GM18511 (cell line): ENCODE measurements around the gene DCLRE1C.
"Not testable (repeated sequence)": the region's sequence is repeated elsewhere in the genome, so short reads cannot be mapped to it uniquely, and the experiment has no call there.

Source experiments
- ATAC-seq: cut with Tn5 transposase; IDR thresholded peaks from one replicate; pipeline ENCODE4 v1.9.1; 2021; ENCODE audit warnings: mild to moderate bottlenecking, moderate library complexity; ENCODE audit not compliant: unreplicated experiment

DCLRE1C gene

DNA sequence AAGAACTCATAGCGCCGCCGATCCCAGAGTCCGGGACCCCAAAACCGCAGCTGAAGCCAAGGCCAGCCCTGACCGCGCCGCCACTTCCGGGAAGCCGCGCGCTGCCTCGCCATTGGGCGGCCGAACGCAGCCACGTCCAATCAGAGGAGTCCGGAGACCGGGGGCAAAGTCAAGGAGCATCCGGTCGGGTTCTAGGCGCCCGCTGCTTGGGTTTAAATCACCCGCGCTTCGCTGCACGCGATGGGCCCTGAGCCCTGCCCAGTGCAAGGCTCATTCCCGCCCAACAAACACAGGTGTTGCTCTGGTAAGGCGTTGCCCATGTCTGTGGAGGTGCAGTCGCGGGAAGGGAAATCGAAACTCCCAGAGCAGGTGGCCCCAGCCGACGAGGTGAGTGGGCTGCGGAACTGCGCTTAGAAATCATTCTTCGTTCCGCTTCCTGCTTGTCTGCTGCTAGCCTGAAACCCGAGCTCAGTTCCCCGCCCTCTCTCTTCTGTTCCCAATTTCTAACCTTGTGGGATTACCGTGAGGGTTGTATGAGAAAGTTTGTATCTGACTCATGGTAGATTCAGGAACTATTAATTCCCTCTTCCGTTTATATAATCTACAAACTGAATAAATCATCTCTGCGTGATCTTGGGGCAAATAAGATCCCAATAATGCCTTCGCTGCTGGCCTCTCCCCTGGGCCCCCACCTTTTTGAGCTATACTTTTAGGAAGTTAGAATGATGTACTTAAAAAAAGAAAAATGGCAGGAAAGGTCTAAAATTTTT lies at the start of gene DCLRE1C:
DCLRE1C (minus strand) TSS at position 96 of the 770 bp plus-strand sequence; CDS start at position 10, 86 bp downstream.
- ATAC-seq: peak; percentile 77

DNA sequence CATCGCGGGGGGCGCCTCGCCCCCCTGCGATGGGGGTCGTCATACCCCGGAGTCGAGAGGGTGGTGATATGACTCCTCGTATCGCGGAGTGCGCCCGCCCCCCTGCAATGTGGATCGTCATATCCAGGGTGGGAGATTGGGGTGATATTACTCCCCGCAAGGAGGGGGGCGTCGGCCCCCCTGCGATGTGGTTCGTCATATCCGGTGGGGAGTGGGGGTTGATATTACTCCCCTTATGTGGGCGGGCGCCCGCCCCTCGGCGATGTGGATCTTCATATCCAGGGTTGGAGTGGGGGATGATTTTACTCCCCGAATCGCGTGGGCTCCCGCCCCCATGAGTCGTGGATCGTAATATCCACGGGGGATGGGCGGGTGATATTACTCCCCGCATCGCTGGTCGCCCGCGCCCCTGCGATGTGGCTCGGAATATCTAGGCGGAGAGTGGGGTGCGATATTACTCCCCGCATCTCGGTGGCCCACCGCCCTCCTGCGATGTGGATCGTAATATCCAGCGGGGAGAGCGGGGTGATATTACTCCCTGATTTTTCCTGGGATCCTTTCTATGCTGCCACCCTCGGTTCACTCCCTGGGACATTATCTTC lies 42.2 kb upstream of the DCLRE1C start:
- no peak for ATAC-seq

DNA sequence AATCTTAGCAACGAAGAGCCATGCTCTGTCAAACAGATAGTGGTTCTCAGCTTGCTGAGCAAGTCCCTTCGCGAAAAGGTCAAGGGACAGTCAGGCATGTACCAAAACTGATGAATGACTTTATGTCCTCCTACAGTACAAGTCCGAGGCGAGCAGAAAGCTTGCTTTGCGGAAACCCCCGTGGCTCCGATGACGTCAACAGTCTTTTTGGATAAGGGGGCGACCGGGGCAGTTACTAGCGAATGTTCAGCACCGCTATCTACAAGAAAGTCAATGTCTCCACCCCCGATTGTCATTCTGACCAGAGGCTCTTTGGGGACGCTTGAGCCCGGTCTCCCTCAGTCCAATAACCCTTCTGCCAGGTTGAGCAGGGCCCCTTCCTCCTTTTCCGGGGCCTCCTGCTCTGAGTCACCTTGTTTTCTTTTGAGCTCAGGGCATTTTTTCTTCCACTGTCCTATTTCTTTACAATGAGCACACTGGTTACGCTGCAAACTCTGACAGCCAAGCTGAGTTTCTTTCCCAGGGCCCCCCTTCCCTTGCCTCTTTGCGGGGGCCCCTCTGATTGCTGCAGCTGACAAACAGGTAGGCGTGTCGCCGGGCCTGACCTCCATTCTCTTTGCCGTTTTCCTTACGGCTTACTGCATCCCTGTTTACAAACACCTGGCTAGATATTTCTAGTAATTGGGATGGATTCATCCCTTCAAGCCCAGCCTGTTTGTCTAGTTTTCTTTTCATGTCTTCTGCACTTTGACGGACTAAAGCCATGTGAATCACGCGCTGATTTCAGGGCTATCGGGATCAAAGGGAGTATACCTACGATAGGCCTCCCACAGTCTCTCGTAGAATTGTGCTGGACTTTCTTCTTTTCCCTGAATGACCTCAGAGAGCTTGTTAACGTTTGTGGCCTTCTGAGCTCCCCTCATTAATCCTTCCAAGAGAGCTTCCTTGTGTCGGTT lies 39.9 kb upstream of the DCLRE1C start:
- ATAC-seq: not testable (repeated sequence)

DNA sequence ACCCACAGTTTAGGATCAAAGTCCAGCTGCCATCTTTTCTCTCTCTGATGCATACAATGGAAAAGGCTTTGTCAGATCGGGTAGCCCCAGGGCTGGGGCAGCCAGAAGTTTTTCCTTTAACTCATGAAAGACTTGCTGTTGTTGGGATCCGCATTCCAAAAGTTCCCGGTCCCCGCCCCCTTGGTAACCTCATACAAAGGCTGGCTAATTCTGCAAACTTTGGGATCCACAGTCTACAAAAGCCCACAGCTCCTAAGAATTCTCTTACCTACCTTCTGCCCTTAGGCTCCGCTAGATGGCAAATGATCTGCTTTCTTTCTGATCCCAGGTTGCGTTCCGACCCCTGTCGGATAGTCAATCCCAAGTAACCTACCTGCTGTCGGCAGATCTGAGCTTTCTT lies 38.4 kb upstream of the DCLRE1C start:
- not testable (repeated sequence) for ATAC-seq

DNA sequence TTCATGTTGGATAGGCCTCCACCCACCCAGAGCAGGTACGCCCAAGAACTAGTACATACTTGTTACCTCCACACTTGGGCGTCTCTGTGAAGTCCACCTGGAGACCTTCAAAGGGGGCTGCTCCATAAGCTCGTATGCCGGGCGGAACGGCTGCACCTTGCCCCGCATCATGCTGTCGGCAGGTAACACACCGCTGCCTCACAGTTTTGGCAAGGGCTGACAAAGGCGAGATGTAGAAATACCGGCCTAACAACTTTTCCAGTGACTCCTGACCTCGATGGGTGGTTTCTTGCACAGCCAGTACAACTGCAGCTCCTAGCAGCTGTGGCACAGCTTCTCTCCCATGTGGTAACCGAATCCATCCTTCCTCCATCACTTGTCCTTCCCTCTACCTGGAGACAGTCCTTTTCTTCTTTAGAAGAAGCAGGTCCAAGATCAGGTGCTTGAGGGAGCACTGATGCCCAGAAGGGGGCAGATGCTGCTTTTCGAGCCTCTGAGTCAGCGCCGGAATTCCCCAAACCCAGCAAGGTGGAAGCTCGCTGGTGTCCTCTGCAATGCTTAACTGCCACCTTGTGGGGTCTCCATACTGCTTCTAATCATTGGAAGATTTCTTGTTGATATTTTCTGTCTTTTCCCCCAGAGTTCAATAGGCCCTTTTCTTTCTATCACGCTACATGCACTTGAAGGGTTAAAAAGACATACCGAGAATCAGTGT lies 37.3 kb upstream of the DCLRE1C start:
- ATAC-seq: not testable (repeated sequence)

DNA sequence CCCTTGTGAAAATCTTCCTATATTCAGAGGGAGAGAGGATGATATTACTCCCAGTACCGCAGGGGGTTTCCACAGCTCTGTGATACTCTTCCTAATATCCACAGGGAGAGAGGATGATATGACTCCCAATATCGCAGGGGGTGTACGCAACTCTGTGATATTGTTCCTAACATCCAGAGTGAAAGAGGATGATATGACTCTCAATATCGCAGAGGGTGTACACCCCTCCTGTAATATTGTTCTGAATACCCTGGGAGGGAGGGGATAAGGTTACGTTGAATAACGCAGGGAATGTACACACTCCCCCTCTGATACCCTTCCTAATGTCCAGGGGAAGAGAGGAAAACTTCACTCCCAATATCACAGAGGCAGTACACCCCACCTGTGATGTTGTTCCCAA lies 35.7 kb upstream of the DCLRE1C start:
- not testable (repeated sequence) for ATAC-seq

DNA sequence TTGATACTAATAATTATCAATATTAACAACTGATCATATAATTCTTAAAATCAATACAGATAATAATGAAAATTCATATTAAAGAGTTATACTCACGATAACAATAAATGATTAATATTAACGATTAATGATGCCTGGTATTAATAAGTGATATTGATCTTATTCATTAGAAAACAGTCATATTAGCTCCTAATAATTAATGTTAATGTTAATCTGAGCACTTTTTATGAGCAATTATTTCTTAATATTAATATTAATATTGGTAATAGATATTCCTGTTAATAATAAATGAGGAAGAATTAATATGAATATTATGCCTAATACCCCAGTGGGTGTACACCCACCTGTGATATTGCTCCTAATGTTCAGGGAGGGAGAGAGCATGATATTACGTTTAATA lies 28.8 kb upstream of the DCLRE1C start:
- ATAC-seq: no peak

DNA sequence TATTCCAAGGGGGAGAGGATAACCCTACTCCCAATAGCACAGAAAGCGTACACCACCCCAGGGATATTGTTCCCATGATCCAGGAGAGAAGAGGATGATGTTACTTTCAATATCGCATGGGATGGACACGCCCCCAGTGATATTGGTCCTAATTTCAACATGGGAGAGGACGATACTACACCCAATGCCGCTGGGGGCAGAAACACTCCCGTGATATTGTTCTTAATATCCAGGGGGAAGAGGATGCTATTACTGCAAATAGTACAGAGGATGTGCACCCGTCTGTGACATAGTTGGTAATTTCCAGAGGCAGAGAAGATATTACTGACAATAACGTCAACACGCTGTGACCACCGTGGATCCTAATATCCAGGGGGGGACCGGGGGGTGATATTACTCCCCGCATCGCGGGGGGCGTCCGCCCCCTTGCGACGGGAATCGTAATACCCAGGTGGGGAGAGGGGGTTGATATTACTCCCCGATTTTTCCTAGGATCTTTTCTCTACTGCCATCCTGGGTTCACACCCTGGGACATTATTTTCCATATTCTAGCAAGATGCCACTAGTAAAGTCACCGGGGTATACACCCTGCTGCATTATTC lies 21.9 kb upstream of the DCLRE1C start:
- no peak for ATAC-seq

DNA sequence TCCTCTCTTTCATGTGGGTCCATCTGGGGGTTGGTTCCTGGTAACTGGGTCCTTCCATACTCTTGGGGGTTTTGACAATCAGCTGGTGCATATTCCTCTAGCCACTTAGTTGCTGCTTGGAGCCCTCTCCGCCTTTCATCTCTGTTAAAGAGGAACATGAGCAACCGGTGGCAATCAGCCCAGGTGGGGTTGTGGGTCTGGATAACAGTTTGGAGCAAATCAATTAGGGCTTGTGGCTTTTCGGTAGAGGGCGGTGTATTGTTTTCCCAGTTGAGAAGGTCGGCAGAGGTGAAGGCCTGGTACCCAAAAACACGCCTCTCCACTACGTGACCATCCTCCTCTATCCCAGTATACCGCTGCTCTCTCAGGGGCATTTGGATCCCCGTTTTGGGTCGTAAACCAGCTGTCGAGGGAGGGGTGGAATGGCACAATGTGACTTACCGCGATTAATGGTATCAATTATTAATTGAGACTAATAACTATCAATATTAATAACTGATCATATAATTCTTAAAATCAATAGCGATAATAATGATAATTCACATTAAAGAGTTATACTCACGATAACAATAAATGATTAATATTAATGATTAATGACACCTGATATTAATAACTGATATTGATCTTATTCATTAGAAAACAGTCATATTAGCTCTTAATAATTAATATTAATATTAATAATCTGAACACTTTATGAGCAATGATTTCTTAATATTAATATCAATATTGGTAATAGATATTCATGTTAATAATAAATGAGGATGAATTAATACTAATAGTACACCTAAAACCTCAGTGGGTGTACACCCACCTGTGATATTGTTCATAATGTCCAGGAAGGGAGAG lies 20.5 kb upstream of the DCLRE1C start:
- ATAC-seq: not testable (repeated sequence)

DNA sequence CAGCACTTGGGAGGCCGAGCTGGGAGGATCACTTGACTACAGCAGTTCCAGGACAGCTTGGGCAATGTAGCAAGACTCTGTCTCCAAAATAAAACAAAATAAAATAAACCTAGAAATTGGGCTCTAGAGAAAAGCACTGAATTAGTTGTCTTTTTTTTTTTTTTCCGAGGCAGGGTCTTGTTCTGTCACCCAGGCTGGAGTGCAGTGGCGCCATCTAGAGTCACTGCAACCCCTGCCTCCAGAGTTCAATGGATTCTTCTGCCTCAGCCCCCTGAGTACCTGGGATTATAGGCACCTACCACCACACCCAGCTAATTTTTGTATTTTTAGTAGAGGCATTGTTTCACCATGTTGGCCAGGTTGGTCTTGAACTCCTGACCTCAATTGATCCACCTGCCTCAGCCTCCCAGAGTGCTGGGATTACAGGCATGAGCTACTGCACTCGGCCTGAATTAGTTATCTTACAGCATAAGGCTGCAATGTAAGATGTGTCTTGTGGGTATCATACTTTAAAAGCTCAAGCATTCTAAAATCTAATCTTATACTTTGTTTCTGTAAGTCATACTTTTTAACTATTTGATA lies 18.1 kb upstream of the DCLRE1C start:
- no peak for ATAC-seq

DNA sequence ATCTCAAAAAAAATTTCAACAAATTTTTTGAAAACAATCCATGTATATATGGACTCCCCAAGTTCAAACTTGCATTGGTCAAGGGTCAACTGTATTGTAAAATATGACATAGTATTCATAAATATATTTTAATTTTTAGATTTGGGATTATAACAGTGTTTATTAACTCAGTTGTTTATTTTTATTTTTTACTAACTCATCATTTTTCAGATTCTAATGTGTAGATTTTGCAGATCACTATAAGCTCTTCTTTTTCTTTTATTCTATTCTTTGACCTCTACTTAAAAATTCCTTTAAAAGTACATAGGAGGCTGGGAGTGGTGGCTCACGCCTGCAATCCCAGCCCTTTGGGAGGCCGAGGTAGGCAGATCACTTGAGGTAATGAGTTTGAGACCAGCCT lies 14.0 kb upstream of the DCLRE1C start:
- no peak for ATAC-seq

DNA sequence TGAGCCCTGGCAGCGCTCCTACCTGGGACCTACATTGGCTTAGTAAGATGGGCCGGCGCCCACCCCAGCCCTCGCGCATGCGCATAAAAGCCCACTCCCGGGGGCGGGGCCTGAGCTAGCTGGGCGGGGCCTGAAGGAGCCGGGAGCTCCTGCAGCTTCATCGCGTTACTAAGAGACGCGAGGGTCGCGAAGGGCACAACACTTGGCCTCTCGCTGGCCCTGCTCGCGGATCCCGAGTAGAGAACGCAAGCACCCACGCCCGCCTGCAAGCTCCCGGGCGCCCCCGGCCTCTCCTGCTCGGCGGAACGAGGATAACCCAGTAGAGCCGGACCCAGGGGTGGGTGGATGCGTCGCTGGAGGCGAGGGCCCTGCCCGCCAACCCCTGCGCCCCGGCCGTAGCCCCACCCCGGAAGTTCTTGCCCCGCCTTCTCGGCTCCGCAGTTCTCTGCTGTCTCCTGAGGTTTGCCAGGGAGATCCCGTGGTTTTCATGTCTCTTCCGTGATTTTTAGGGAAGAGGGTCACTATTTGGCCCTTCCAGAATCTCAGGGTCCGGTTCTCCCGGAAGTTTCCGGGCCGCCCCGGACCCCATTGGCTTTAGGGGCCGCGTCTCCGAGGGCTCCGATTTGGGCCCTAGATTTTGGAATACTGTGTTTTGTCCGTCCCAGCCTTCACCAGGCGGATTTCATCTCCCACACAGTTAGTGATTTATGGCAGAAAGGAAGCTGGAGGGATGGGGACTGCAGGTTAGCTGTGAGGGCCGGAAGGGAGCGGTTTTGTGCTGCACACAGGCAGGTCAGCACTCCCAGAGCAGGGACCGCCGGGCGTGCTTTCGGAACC lies 5.5 kb upstream of the DCLRE1C start, which contains the start of gene MEIG1:
MEIG1 (plus strand) TSS at position 168 of the 837 bp plus-strand sequence. CDS start 7,081 bp downstream, outside the sequence.
- peak; percentile 86 for ATAC-seq

DNA sequence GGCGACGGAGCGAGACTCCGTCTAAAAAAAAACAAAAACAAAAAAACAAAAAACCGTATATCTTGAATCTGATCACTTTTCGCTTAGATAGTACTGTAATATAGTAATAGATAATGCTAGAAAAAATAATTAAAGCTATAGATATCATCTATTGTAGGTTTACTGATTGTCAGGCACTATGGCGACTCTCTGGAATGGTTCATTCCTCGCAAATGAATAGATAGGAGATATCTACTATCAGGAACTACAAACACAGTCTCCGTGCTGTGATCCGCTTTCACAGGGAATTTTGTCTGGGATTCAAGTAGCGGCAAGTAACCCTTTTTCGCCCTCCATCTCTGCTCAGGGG lies 5.0 kb upstream of the DCLRE1C start:
- ATAC-seq: no peak

DNA sequence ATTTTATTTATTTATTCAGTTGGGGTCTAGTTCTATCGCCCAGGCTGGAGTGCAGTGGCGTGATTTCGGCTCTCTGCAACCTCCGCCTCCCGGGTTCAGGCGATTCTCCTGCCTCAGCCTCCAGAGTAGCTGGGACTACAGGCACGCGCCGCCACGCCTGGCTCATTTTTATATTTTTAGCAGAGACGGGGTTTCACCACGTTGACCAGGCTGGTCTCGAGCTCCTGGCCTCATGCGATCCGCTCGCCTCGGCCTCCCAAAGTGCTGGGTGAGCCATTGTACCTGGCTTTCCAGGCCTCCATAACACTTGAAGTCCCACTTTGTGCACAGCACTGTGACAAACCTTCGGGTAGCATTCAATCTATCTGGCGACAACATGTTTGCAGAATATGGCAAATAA lies 1.0 kb upstream of the DCLRE1C start:
- no peak for ATAC-seq

DNA sequence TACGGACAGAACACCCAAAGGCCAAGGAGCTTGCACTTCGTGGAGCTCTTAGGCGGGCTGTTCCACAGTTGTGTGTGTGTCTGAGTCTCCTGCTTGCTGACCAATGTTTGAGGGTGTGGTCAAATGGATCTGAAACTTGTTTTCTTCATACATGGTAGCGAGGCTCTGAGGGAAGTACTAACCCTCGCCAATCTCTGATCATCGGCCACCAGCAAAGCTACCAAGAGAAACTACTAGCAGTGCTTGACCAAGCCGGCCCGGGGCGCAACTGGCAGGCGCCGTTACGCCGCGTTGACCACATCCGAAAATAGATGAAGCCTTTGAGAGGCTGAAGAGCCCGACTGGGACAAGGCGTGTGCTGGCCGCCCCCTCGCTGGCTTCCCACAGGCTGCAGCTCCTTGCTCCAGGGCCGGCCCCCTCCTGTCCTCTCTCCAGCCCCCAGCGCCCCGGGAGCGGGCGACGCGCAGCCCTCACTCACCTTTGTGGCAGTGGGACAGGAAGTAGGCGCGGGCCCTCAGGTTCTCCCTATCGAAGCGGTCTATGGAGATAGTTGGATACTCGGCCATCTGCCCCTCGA lies 384 bp downstream of the DCLRE1C start:
- ATAC-seq: peak; percentile 41

DNA sequence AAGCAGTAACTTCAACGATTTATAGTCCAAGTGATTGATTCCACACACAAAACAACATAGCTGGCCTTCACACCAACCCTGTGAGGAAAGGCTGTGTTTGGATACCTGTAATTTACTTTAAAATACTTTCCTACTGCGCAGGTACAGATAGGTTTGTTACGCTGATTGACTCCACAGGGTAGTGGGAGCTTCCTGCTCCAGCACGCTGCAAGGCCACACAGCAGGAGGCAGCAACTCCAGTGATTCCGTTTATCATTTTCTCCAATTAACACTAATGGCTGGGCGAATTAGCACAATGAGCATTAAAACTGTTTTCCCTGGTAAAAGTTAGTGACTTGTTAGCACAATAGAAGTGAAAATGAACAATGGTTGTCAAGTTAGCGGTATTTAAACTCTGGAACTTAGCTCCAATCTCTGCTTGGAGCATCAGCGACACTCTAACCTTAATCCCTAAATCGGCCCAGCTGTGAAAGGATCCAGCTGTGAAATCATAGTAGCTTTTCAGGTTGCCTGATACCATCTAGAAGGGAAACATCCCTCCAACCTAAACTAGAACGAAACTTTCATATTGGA lies 959 bp downstream of the DCLRE1C start:
- no peak for ATAC-seq

DNA sequence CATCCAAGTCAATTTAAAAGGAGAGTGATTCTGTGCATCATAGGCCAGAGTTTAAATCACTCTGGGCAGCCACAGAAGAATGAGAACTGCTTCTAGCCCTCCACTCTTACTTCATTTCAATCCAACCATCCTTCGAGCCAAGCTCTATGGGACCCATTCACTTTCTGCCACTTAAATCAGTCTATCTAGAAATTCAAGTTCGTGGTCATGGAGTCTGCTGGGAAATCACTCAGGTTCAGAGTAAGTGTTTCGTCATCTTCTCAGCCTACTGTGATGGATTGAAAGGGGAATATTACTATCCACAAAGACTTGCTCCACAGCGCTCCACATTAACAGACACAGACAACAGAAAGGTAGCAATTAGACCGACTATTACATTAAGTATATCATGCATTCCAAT lies 4.6 kb downstream of the DCLRE1C start:
- ATAC-seq: no peak
